DND-41 (cell line): ENCODE measurements around the gene C1QB.

Experiments used
- ATAC-seq: fragments of 200-7000 bp; cut with Tn5 transposase; 3 replicates; pipeline ENCODE4 v1.9.1; 2021; ENCODE audit warnings: low read depth; ENCODE audit not compliant: insufficient read depth
- DNase-seq: peaks from one replicate; pipeline ENCODE4 v3.0.0-alpha.2; 2020
- H2AFZ ChIP-seq: 2 replicates; pipeline ENCODE4 v1.6.0; 2012; ENCODE audit warnings: low read depth, low read length
- H3K27ac ChIP-seq: 2 replicates; pipeline ENCODE4 v1.5.1; 2012; ENCODE audit warnings: low read length, inconsistent platforms
- H3K27me3 ChIP-seq: fragments of 200-600 bp; sonication (generic); 2 replicates; pipeline ENCODE4 v1.6.0; 2012; ENCODE audit warnings: low read length, mild to moderate bottlenecking, inconsistent platforms; ENCODE audit not compliant: insufficient read depth, poor library complexity
- H3K36me3 ChIP-seq: 2 replicates; pipeline ENCODE4 v1.5.1; 2012; ENCODE audit warnings: low read length, inconsistent platforms; ENCODE audit not compliant: insufficient read depth
- H3K4me1 ChIP-seq: 2 replicates; pipeline ENCODE4 v1.5.1; 2012; ENCODE audit warnings: mild to moderate bottlenecking, low read length; ENCODE audit not compliant: insufficient read depth
- H3K4me2 ChIP-seq: 2 replicates; pipeline ENCODE4 v1.6.0; 2012; ENCODE audit warnings: mild to moderate bottlenecking, moderate library complexity, low read length, inconsistent platforms; ENCODE audit not compliant: insufficient read depth
- H3K4me3 ChIP-seq, 2 experiments: fragments of 200-600 bp in 1 of 2; shearing (Covaris generic) in 1 of 2; 2 replicates each; pipeline ENCODE4 v1.5.1; 2012 to 2016; ENCODE audit warnings: inconsistent platforms in 2 of 2, low read length in 2 of 2, mild to moderate bottlenecking in 2 of 2, low read depth in 1 of 2, moderate library complexity in 1 of 2
- H3K79me2 ChIP-seq: 2 replicates; pipeline ENCODE4 v1.6.0; 2012; ENCODE audit warnings: low read length, inconsistent platforms; ENCODE audit not compliant: insufficient read depth
- H3K9ac ChIP-seq: 2 replicates; pipeline ENCODE4 v1.6.0; 2012; ENCODE audit warnings: low read depth, mild to moderate bottlenecking, inconsistent platforms, low read length, moderate library complexity
- H3K9me3 ChIP-seq: 2 replicates; pipeline ENCODE4 v1.5.1; 2012; ENCODE audit warnings: low read length, moderate library complexity, mild to moderate bottlenecking, inconsistent platforms; ENCODE audit not compliant: insufficient read depth, severe bottlenecking
- H4K20me1 ChIP-seq: 2 replicates; pipeline ENCODE4 v1.6.0; 2012; ENCODE audit warnings: low read length; ENCODE audit not compliant: insufficient read depth
- CTCF ChIP-seq: IDR thresholded peaks from 2 replicates; pipeline ENCODE4 v1.5.1; 2012; ENCODE audit warnings: borderline replicate concordance, low read length, moderate library complexity, mild to moderate bottlenecking; ENCODE audit not compliant: poor library complexity, severe bottlenecking; ENCODE audit errors: extremely low read depth
- EZH2 ChIP-seq: IDR thresholded peaks from 3 replicates; pipeline ENCODE4 v1.6.1; 2012; ENCODE audit warnings: borderline replicate concordance, low read depth, mild to moderate bottlenecking, moderate library complexity, low read length, inconsistent platforms; ENCODE audit not compliant: severe bottlenecking

C1QB gene

GRCh38 chr1:22699681-22700520, 46.9 kb downstream of the C1QB start:
- Histone ChIP-seq H3K27me3 (no peaks in the 10 kb centered on the region), H2AFZ (no peak overlapping the region), H3K4me2 (no peak overlapping the region), H3K27ac (no peak overlapping the region), H4K20me1 (no peaks in the 10 kb centered on the region), H3K9me3 (no peaks in the 10 kb centered on the region), H3K36me3 (no peaks in the 10 kb centered on the region), H3K79me2 (no peaks in the 10 kb centered on the region), H3K4me1 (no peaks in the 10 kb centered on the region), H3K9ac (no peak overlapping the region), H3K4me3 (no peak overlapping the region)
- TF ChIP-seq CTCF (no peak), EZH2 (no peak)
- DNase-seq (no peak), ATAC-seq (no peak)

- no peak for DNase-seq
- Histone ChIP-seq H2AFZ (no peak overlapping the region), H3K4me2 (no peak overlapping the region), H3K9ac (no peak overlapping the region), H3K36me3 (no peaks in the 10 kb centered on the region), H3K79me2 (no peaks in the 10 kb centered on the region), H3K27ac (no peak overlapping the region), H3K4me1 (no peaks in the 10 kb centered on the region), H3K4me3 (no peak overlapping the region), H3K9me3 (no peaks in the 10 kb centered on the region), H4K20me1 (no peaks in the 10 kb centered on the region; the same call in 1 of the 2 replicates), H3K27me3 (no peaks in the 10 kb centered on the region)
- ATAC-seq = no peak
- TF ChIP-seq CTCF (no peak), EZH2 (no peak)
These were observed 49.5 kb downstream of the C1QB start for GRCh38 chr1:22702296-22703085.

- Histone ChIP-seq H3K4me3 (no peak overlapping the region), H3K36me3 (no peaks in the 10 kb centered on the region), H3K4me2 (no peak overlapping the region), H3K9me3 (no peaks in the 10 kb centered on the region), H4K20me1 (no peaks in the 10 kb centered on the region; the same call in 1 of the 2 replicates), H3K4me1 (no peaks in the 10 kb centered on the region), H3K9ac (no peak overlapping the region), H3K79me2 (no peaks in the 10 kb centered on the region), H3K27me3 (no peaks in the 10 kb centered on the region), H2AFZ (no peak overlapping the region), H3K27ac (no peak overlapping the region)
- ATAC-seq (peak; percentile 98), DNase-seq (peak; percentile 75)
- no peak for TF ChIP-seq EZH2
- peak; percentile 89 for TF ChIP-seq CTCF
These were observed 51.5 kb downstream of the C1QB start for GRCh38 chr1:22704440-22705067.
